ENCODE results near the gene LDB3. TPM values are rescaled to one million over a fixed set of nuclear protein-coding genes. Genes with fewer than 3 reads are reported as not detected.

The LDB3 gene
- total and polyA plus RNA-seq, 2 of the 8 experiments (the other 6 are each of a cell fraction or from before 2014, with no cell fraction given): 0.20 to 0.43 TPM

DNA sequence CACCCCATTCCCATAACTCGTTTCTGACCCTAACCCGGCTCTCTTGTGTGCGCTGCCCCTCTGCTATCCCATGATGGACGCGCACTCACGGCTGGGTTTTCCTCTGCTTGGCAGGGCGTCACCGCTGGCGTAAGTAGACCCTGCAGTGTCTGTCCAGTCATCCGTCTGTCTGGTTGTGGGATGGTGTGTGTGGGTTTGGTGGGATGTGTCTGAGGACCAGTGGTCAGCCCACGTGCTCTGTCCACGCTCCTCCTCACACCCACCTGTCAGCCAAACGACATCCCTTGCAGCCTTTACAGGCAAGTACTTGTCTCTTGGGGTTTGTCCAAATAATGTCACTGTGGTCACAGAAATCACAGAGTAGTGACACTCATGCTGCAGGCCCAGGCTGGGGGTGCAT, 20.8 kb downstream of the LDB3 start:
- Histone ChIP-seq H3K9ac (replicated peaks in 1 of 4; ENCODE audit: extremely low read depth in 1 of 4, low read depth in 3 of 4, low read length in 3 of 4) (no peak overlapping the region), H2BK120ac (replicated peaks; ENCODE audit: low read depth, low read length) (no peak overlapping the region), H2BK5ac (ENCODE audit: low read depth, low read length) (peak overlapping the region; percentile 31; the same call in 1 of the 2 replicates), H2AK5ac (ENCODE audit: low read depth, low read length) (no peak overlapping the region), H3K79me2 (ENCODE audit: control insufficient read depth in 1 of 2, insufficient read depth in 2 of 2, low read length in 2 of 2) (no peaks in the 10 kb centered on the region), H3K14ac (ENCODE audit: insufficient read length) (no peak overlapping the region), H3K56ac (replicated peaks; ENCODE audit: insufficient read length, low read depth, low read length) (no peak overlapping the region), H4K5ac (ENCODE audit: insufficient read length, low read depth, low read length) (no peak overlapping the region), H3K36me3 (ENCODE audit: control insufficient read depth in 2 of 4, insufficient read depth in 4 of 4, low read length in 3 of 4) (no peaks in the 10 kb centered on the region), H2AFZ (ENCODE audit: low read length) (peak overlapping the region; percentile 62; the same call in 1 of the 2 replicates), H3K27me3 (replicated peaks in 1 of 4; ENCODE audit: control insufficient read depth in 3 of 4, extremely low read depth in 1 of 4, insufficient read depth in 3 of 4, low read length in 3 of 4) (no peaks in the 10 kb centered on the region), H2BK15ac (ENCODE audit: low read length) (peak overlapping the region; percentile 83; the same call in 1 of the 2 replicates), H3K79me1 (ENCODE audit: low read depth, low read length) (no peaks in the 10 kb centered on the region), H2BK12ac (ENCODE audit: low read depth, low read length) (peak overlapping the region; percentile 45; the same call in 1 of the 2 replicates), H4K8ac (ENCODE audit: extremely low read depth, insufficient read depth, low read length) (peak overlapping the region; percentile 36; the same call in 1 of the 2 replicates), H3K9me3 (ENCODE audit: insufficient read depth in 2 of 2, low read depth in 1 of 2, low read length in 1 of 2) (no peaks in the 10 kb centered on the region), H3K23me2 (ENCODE audit: low read depth, low read length) (no peaks in the 10 kb centered on the region; the same call in 1 of the 2 replicates), H3K4me3 (ENCODE audit: extremely low read depth in 1 of 4, insufficient read depth in 2 of 4, low read depth in 3 of 4, low read length in 4 of 4) (no peak overlapping the region), H3K18ac (ENCODE audit: extremely low read depth, low read length) (no peak overlapping the region), H4K20me1 (replicated peaks in 1 of 2; ENCODE audit: control insufficient read depth in 1 of 2, insufficient read depth in 2 of 2, low read length in 2 of 2) (no peaks in the 10 kb centered on the region), H3K4me2 (ENCODE audit: insufficient read depth in 1 of 2, low read depth in 2 of 2, low read length in 2 of 2) (no peak overlapping the region), H3K27ac (ENCODE audit: low read depth, low read length) (no peak overlapping the region), H3K4ac (replicated peaks; ENCODE audit: insufficient read length, low read depth, low read length) (no peak overlapping the region), H4K91ac (replicated peaks; ENCODE audit: insufficient read length, low read length) (no peak overlapping the region), H2BK20ac (ENCODE audit: low read length) (no peak overlapping the region), H3K4me1 (replicated peaks in 1 of 4; ENCODE audit: control insufficient read depth in 3 of 4, insufficient read depth in 4 of 4, low read length in 3 of 4) (peaks cover 5 to 29% (median 12%) of the 10 kb centered on the region in 4 experiments), H3K23ac (ENCODE audit: insufficient read length) (no peak overlapping the region)
- TF ChIP-seq KDM5A (IDR thresholded peaks at IDR 0.05; ENCODE audit: low read length): no peak
- DNase-seq (ENCODE audit: low read depth in 1 of 2, low spot score in 2 of 2) (no peak), FAIRE-seq (no peak)
- POLR2A ChIA-PET (ENCODE audit: partially characterized antibody): no interaction called here
- WGBS, 2 experiments (ENCODE audit: extremely low coverage in 1 of 2, insufficient coverage in 1 of 2, insufficient read length in 1 of 2, insufficient replicate concordance in 2 of 2, low coverage in 1 of 2, low lambda C conversion rate in 2 of 2, missing lambda C conversion rate in 1 of 2): 87% methylated on average over 13 of the region's 13 CpGs; no CpG with 5 or more reads in 1 of the 2 experiments
- CTCF ChIA-PET (ENCODE audit: partially characterized antibody): interaction anchor here (1.0 to 4.5 kb wide), 30 partner anchors 9 to 279 kb away, joined by 3 to 59 read pairs (median 5); partner anchors contain the start of genes ADIRF and SNCG

All from H1 (cell line).